ENCODE measurements around the gene FAM228B.
A peak's percentile ranks its signal among the peaks of the same experiment; 100 is the strongest.

The FAM228B gene

DNA sequence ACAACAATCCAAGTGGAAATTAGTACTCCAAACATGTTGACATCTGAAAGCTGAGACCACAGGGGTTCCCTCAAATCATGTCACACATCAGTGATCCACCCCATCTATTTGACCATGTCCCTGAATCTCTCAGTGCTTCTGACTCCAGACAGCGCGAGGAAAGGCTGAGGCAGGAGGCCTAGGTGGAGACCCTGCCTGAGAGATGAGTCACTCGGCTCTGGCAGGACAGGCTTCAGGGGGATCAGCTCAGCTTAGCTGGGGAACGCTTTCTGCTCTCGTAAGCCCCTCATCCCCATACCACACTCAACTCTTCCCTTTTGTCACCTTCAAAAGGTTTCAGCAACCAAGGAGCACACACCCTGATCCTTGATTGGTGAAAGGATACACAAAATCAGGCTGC is 45.8 kb downstream of the FAM228B start:
- Histone ChIP-seq H3K4me3 (ENCODE audit: low read depth in 1 of 5, low read length in 5 of 5) (no peak overlapping the region), H3K4me1 (ENCODE audit: control insufficient read depth in 5 of 5, insufficient read depth in 5 of 5, low read length in 5 of 5) (peaks cover 0 to 5% (median 5%) of the 10 kb centered on the region in 5 donors), H3K36me3 (ENCODE audit: control insufficient read depth in 5 of 5, insufficient read depth in 5 of 5, low read length in 5 of 5) (peaks cover 0 to 5% (median 3%) of the 10 kb centered on the region in 5 donors), H3K9me3 (ENCODE audit: control insufficient read depth in 5 of 5, low read length in 5 of 5) (no peaks in the 10 kb centered on the region), H3K9ac (ENCODE audit: low read length in 5 of 5) (no peak overlapping the region), H3K27me3 (ENCODE audit: control insufficient read depth in 5 of 5, insufficient read depth in 4 of 5, low read length in 5 of 5) (no peaks in the 10 kb centered on the region), H3K27ac (ENCODE audit: low read depth, low read length) (no peak overlapping the region)

DNA sequence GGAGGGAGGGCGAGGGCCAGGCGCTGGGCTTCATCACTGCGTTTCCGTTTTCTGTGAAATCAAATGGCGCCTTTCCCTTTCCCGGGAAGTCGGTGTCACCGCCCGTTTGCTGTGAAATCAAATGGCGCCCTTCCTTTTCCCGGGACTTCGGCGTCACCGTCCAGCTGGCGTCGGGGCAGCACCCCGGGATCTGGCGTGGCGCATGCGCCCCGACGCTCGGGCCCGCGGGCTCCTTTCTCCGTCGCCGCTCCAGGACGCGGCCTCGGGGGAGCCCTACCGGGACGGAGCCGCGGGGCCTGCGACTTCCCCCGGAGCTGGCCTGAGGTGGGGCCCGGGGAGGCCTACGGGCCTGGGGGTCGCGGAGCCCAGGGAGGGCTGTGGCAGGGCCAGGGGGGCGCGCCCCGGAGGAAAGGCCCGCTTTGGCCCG is 51.6 kb downstream of the FAM228B start, which contains the start of gene FAM228A:
Gene FAM228A (plus strand): TSS at position 203 of the 427 bp plus-strand sequence. CDS start 428 bp downstream, outside the sequence.
- Histone ChIP-seq H3K9ac (ENCODE audit: low read length in 5 of 5) (peak within 1 kb of the TSS in 2 of 5 donors; percentile 41 to 58), H3K9me3 (ENCODE audit: control insufficient read depth in 5 of 5, low read length in 5 of 5) (no peaks in the 10 kb centered on the region), H3K4me1 (ENCODE audit: control insufficient read depth in 5 of 5, insufficient read depth in 5 of 5, low read length in 5 of 5) (peaks cover 0 to 13% (median 5%) of the 10 kb centered on the region in 5 donors), H3K27me3 (ENCODE audit: control insufficient read depth in 5 of 5, insufficient read depth in 4 of 5, low read length in 5 of 5) (no peaks in the 10 kb centered on the region), H3K27ac (ENCODE audit: low read depth, low read length) (peak within 1 kb of the TSS; percentile 57), H3K36me3 (ENCODE audit: control insufficient read depth in 5 of 5, insufficient read depth in 5 of 5, low read length in 5 of 5) (no peaks in the 10 kb centered on the region), H3K4me3 (ENCODE audit: low read depth in 1 of 5, low read length in 5 of 5) (peak within 1 kb of the TSS; percentile 12 to 54 (median 46))

DNA sequence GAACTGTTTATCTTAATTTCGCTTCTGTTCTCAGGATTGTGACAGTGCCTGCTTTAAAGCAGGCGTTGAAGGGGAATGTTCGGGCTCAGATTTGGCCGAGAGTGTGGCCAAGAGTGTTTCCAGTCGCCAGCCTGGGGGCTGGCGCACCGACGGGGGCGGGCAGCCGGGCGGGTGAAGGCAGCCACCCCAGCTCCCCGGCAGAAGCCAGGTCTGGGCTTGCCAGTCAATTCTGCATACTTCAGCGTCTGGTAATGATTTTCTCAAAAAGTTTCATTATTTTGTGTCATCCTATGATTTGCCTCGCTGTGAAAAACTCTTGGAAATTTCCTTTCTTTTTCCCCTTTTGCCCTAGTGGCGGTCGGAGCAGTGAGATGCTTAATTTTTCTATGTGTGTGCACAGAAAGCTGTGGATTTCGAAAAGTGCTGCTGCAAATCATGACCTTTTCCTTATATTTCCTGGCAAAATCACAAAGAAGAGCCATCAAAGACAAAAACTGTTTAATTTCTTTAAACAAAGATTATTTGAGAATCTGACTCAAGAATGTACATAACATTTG is 52.4 kb downstream of the FAM228B start:
- H3K9ac ChIP-seq (ENCODE audit: low read length in 5 of 5): peak overlapping the region in 1 of 5 donors; percentile 58

DNA sequence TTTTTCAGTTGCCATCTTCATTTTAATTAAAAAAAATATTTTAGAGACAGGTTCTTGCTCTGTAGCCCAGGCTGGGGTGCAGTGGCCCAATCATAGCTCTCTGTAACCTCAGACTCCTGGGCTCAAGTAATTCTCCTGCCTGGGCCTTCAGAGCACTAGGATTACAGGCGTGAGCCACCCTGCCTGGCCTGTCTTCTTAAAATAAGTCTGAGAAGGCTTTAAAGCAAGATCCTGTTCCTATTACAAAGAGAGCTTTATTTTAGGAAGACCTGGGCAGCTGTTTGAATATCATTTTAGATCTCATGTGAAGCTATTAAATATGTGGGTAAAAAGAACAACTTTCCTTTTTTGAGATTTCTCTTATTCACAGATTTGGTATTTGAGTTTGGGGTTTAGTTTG is 53.1 kb downstream of the FAM228B start:
- peak overlapping the region in 1 of 5 donors; percentile 20 for H3K9ac ChIP-seq (ENCODE audit: low read length in 5 of 5)
- H3K27ac ChIP-seq (ENCODE audit: low read depth, low read length): no peak overlapping the region
- no peaks in the 10 kb centered on the region for H3K27me3 ChIP-seq (ENCODE audit: control insufficient read depth in 5 of 5, insufficient read depth in 4 of 5, low read length in 5 of 5)
- H3K4me1 ChIP-seq (ENCODE audit: control insufficient read depth in 5 of 5, insufficient read depth in 5 of 5, low read length in 5 of 5): peaks cover 0 to 10% (median 2%) of the 10 kb centered on the region in 5 donors
- H3K9me3 ChIP-seq (ENCODE audit: control insufficient read depth in 5 of 5, low read length in 5 of 5): no peaks in the 10 kb centered on the region
- no peak overlapping the region for H3K4me3 ChIP-seq (ENCODE audit: low read depth in 1 of 5, low read length in 5 of 5)
- H3K36me3 ChIP-seq (ENCODE audit: control insufficient read depth in 5 of 5, insufficient read depth in 5 of 5, low read length in 5 of 5): no peaks in the 10 kb centered on the region

More for the DNA sequence above, 52.4 kb downstream of the FAM228B start:
- Histone ChIP-seq H3K4me3 (ENCODE audit: low read depth in 1 of 5, low read length in 5 of 5) (peak overlapping the region; percentile 12 to 54 (median 46)), H3K27me3 (ENCODE audit: control insufficient read depth in 5 of 5, insufficient read depth in 4 of 5, low read length in 5 of 5) (no peaks in the 10 kb centered on the region), H3K36me3 (ENCODE audit: control insufficient read depth in 5 of 5, insufficient read depth in 5 of 5, low read length in 5 of 5) (no peaks in the 10 kb centered on the region), H3K27ac (ENCODE audit: low read depth, low read length) (peak overlapping the region; percentile 57), H3K4me1 (ENCODE audit: control insufficient read depth in 5 of 5, insufficient read depth in 5 of 5, low read length in 5 of 5) (peaks cover 0 to 13% (median 5%) of the 10 kb centered on the region in 5 donors), H3K9me3 (ENCODE audit: control insufficient read depth in 5 of 5, low read length in 5 of 5) (no peaks in the 10 kb centered on the region)

DNA sequence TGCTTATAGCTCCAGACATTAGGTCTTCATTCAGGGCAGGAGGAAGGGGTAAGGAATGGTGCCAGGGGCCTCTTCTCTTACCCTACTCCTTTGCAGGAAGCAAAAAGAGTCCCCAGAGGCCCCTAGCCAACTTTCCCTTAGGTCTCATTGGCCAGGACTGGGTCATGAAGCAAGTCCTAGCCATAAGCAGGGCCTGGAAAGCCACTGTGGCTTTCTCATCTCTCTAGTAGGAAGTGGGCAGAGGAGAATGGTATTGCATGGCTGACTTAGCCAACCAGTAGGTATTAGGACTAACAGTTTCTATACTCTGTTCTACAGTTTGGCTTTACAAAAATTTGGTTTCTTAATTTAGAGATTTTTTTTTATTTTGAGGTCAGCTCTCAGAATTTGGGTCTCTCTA is 56.4 kb downstream of the FAM228B start:
- Histone ChIP-seq H3K27ac (ENCODE audit: low read depth, low read length) (no peak overlapping the region), H3K36me3 (ENCODE audit: control insufficient read depth in 5 of 5, insufficient read depth in 5 of 5, low read length in 5 of 5) (no peaks in the 10 kb centered on the region), H3K9me3 (ENCODE audit: control insufficient read depth in 5 of 5, low read length in 5 of 5) (no peaks in the 10 kb centered on the region), H3K4me3 (ENCODE audit: low read depth in 1 of 5, low read length in 5 of 5) (no peak overlapping the region), H3K4me1 (ENCODE audit: control insufficient read depth in 5 of 5, insufficient read depth in 5 of 5, low read length in 5 of 5) (peaks cover 0 to 9% (median 0%) of the 10 kb centered on the region in 5 donors), H3K9ac (ENCODE audit: low read length in 5 of 5) (no peak overlapping the region), H3K27me3 (ENCODE audit: control insufficient read depth in 5 of 5, insufficient read depth in 4 of 5, low read length in 5 of 5) (no peaks in the 10 kb centered on the region)

DNA sequence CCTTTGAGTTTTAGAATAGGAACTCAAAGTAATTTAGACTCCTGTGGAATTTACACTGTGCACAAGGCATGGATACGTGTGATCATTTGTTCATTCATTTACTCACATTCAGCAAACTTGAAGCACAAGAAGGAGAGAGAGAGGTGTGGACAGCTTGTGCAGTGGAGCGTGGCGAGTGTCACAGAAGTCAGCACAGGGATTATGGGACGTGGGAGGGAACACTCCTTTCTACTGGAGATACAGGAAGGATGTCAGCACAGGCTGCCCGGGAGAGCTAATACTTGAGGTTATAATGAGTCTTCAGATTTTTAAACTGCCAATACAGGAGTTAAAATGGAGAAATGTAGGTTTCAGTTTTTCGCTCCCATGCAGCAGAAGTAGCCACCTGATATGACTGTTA is 58.6 kb downstream of the FAM228B start:
- Histone ChIP-seq H3K4me1 (ENCODE audit: control insufficient read depth in 5 of 5, insufficient read depth in 5 of 5, low read length in 5 of 5) (no peaks in the 10 kb centered on the region), H3K4me3 (ENCODE audit: low read depth in 1 of 5, low read length in 5 of 5) (no peak overlapping the region), H3K9ac (ENCODE audit: low read length in 5 of 5) (no peak overlapping the region), H3K36me3 (ENCODE audit: control insufficient read depth in 5 of 5, insufficient read depth in 5 of 5, low read length in 5 of 5) (no peaks in the 10 kb centered on the region), H3K27me3 (ENCODE audit: control insufficient read depth in 5 of 5, insufficient read depth in 4 of 5, low read length in 5 of 5) (no peaks in the 10 kb centered on the region), H3K27ac (ENCODE audit: low read depth, low read length) (no peak overlapping the region), H3K9me3 (ENCODE audit: control insufficient read depth in 5 of 5, low read length in 5 of 5) (no peaks in the 10 kb centered on the region)

DNA sequence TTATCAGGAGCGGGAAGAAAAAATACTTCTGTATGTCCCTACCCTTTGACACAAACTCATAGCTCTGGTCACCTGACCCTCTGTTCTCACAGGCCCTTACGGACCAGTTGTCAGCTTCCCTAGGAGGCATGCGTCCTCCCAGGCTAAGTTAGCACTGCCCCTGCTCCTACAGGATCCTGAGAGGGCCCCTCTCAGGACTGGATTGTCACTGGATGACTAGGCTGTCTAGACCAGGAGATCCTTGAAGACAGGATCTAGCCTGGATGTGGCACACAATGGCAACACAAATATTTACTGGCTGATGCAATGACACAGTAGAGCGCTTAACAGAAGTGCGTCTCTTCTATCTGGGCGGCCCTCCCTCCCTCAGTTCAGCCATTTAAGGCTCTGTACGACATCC is 59.2 kb downstream of the FAM228B start:
- Histone ChIP-seq H3K4me1 (ENCODE audit: control insufficient read depth in 5 of 5, insufficient read depth in 5 of 5, low read length in 5 of 5) (no peaks in the 10 kb centered on the region), H3K9me3 (ENCODE audit: control insufficient read depth in 5 of 5, low read length in 5 of 5) (no peaks in the 10 kb centered on the region), H3K4me3 (ENCODE audit: low read depth in 1 of 5, low read length in 5 of 5) (no peak overlapping the region), H3K36me3 (ENCODE audit: control insufficient read depth in 5 of 5, insufficient read depth in 5 of 5, low read length in 5 of 5) (no peaks in the 10 kb centered on the region), H3K9ac (ENCODE audit: low read length in 5 of 5) (no peak overlapping the region), H3K27ac (ENCODE audit: low read depth, low read length) (no peak overlapping the region), H3K27me3 (ENCODE audit: control insufficient read depth in 5 of 5, insufficient read depth in 4 of 5, low read length in 5 of 5) (no peaks in the 10 kb centered on the region)

DNA sequence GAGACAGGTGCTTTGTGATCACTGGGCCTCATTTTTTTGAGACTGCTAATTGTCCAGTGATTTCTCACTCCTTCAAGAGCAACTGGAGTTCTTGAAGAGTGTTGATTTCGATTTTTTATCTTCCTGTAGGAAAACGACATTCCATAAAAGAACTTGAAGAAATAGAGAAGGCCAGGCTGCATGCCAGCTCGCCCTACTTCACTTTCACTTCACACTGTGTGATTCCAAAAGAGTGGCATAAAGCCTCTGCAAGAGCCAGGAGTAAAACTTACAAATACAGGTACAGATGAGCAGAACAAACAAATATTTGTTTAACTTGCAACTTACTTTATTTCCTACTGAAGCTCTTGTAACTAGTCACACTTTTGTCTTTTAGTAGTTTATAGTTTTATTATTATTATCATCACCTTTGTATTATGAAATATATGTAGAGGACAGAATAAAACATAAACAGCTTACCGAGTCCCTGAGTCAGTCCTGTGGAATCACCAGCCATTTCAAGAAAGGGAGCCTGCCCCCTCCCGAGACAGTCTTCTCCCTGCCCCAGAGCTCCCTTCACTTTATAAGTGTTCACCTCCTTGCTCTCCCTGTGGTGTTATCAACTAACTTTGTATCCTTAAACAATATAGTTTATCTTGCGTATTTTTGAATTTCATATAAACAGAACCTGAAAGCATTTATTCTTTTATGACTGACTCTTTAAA is 60.2 kb downstream of the FAM228B start:
- Histone ChIP-seq H3K36me3 (ENCODE audit: control insufficient read depth in 5 of 5, insufficient read depth in 5 of 5, low read length in 5 of 5) (no peaks in the 10 kb centered on the region), H3K9me3 (ENCODE audit: control insufficient read depth in 5 of 5, low read length in 5 of 5) (no peaks in the 10 kb centered on the region), H3K4me3 (ENCODE audit: low read depth in 1 of 5, low read length in 5 of 5) (no peak overlapping the region), H3K4me1 (ENCODE audit: control insufficient read depth in 5 of 5, insufficient read depth in 5 of 5, low read length in 5 of 5) (no peaks in the 10 kb centered on the region), H3K27ac (ENCODE audit: low read depth, low read length) (no peak overlapping the region), H3K27me3 (ENCODE audit: control insufficient read depth in 5 of 5, insufficient read depth in 4 of 5, low read length in 5 of 5) (no peaks in the 10 kb centered on the region), H3K9ac (ENCODE audit: low read length in 5 of 5) (no peak overlapping the region)

DNA sequence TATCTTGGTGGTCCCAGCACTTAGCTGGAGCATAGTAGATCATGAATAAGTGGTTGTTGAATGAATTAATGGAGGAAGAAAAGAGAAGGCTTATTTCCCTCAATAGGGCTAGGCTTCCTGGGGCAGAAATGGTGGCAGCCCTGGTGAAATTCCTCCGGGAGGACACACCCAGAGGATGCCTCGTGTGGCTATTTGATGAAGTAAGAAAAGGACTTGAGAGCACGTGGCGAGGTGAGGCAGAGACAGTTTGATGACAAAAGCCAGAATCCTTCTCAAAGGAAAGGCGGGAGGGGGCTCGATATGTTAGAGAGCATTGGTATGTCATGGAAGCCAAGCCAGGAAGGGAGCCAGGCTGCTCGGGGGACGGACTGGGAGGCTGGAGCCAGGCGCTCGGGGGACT is 66.3 kb downstream of the FAM228B start:
- no peaks in the 10 kb centered on the region for H3K27me3 ChIP-seq (ENCODE audit: control insufficient read depth in 5 of 5, insufficient read depth in 4 of 5, low read length in 5 of 5)
- no peak overlapping the region for H3K4me3 ChIP-seq (ENCODE audit: low read depth in 1 of 5, low read length in 5 of 5)
- H3K36me3 ChIP-seq (ENCODE audit: control insufficient read depth in 5 of 5, insufficient read depth in 5 of 5, low read length in 5 of 5): peaks cover 0 to 13% (median 4%) of the 10 kb centered on the region in 5 donors
- no peak overlapping the region for H3K9ac ChIP-seq (ENCODE audit: low read length in 5 of 5)
- H3K27ac ChIP-seq (ENCODE audit: low read depth, low read length): no peak overlapping the region
- H3K4me1 ChIP-seq (ENCODE audit: control insufficient read depth in 5 of 5, insufficient read depth in 5 of 5, low read length in 5 of 5): no peaks in the 10 kb centered on the region
- H3K9me3 ChIP-seq (ENCODE audit: control insufficient read depth in 5 of 5, low read length in 5 of 5): no peaks in the 10 kb centered on the region

DNA sequence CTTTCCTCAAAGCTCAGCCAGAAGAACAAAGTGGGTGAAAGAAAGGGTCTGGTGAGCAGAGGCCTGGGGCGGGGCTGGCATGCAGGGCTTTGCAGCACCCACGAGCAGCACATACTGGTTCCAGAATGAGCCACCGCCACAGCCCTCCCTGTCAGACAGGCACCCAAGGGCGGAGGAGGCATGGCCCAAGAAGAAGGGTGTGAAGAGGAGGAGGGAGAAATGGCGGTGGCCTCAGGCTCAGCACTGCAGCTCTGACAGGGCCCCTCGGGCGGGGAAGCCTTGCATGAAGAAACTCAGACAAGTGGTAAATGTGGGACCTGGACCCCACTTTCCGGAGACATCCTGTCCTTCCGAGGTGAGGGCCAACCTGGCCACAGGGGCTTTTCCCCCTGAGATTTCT is 67.2 kb downstream of the FAM228B start:
- Histone ChIP-seq H3K9me3 (ENCODE audit: control insufficient read depth in 5 of 5, low read length in 5 of 5) (no peaks in the 10 kb centered on the region), H3K27me3 (ENCODE audit: control insufficient read depth in 5 of 5, insufficient read depth in 4 of 5, low read length in 5 of 5) (no peaks in the 10 kb centered on the region), H3K4me1 (ENCODE audit: control insufficient read depth in 5 of 5, insufficient read depth in 5 of 5, low read length in 5 of 5) (no peaks in the 10 kb centered on the region), H3K36me3 (ENCODE audit: control insufficient read depth in 5 of 5, insufficient read depth in 5 of 5, low read length in 5 of 5) (peaks cover 0 to 13% (median 4%) of the 10 kb centered on the region in 5 donors), H3K27ac (ENCODE audit: low read depth, low read length) (no peak overlapping the region), H3K4me3 (ENCODE audit: low read depth in 1 of 5, low read length in 5 of 5) (no peak overlapping the region), H3K9ac (ENCODE audit: low read length in 5 of 5) (no peak overlapping the region)
